ENCODE data around the gene THG1L. TPM values are rescaled to one million over a fixed set of nuclear protein-coding genes. Genes with fewer than 3 reads are reported as not detected.

THG1L gene
- total RNA-seq, 2 experiments from 2014 or later: 10.9 to 13.3 TPM

Other genes with a start within 250 kb of the THG1L start
- 10 to 100 TPM; 28.3 to 29.0 TPM for gene ADAM19, start 155.6 kb upstream of the THG1L start, total RNA-seq
- gene SOX30, start 79.0 kb upstream of the THG1L start, total RNA-seq: under 1 TPM in 1 of 2 experiments, not detected in 1; 0.09 TPM
- not detected for gene C5orf52, start 59.9 kb upstream of the THG1L start, total RNA-seq
- gene LSM11, start 12.3 kb downstream of the THG1L start, total RNA-seq: 1 to 10 TPM; 5.8 to 6.1 TPM
- 10 to 100 TPM; 69.7 to 70.1 TPM for gene CLINT1, start 127.7 kb downstream of the THG1L start, total RNA-seq

Data from activated naive CD8-positive, alpha-beta T cell treated with anti-CD3 and anti-CD28 coated beads, Interleukin-2, amount 10 ng/mL, durations not matched to agents 7 days and 5 days (primary cell).